ENCODE measurements around the gene POLR3GL. TPM values are rescaled to one million over a fixed set of nuclear protein-coding genes. Genes with fewer than 3 reads are reported as not detected.

POLR3GL gene
- total RNA-seq, 1 donor from 2014 or later, result 12.2 TPM

DNA sequence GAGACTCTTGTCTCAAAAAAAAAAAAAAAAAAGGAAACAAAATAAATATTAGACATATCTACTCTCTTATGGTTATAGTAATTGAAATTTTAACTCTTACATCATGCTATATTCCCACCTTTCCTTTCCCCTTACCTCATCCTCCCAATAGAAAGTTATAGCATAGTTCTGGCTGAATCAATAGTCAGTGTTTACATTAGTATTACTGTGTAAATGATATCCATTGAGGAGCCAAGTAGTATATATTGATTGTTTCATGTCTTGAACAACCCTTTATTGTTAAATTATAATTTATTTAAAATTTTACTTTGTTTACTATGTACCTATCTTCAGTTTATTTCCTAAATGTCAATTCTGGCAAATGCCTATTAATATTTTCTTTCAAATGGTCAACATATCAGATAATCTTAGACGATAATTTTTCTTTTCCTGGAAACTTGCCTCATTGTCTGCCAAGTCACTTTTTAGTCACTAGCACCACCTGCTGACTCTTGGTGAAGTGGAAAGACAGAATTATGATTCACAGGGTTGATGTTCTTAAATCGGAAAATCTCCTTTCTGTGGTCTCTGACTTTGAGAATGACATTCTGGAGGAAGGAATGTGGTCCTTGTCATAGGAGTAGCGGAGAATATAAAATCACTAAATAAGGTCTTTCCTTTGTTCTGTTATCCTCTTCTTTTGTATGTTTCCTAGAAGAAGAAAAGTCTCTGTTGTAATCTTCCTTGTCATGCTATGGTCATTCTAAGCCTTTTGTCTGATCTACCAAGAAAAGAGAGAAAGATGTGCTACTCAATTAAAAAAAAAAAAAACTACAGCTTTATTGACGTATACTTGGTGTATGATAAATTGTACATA, 48.4 kb downstream of the POLR3GL start:
- peak; percentile 68 for TF ChIP-seq CTCF (IDR thresholded peaks at IDR 0.05; ENCODE audit: insufficient read depth, low read length, poor library complexity, severe bottlenecking)
- H3K27me3 ChIP-seq (ENCODE audit: control insufficient read depth, insufficient read depth, low read length), result peaks cover 3% of the 10 kb centered on the region
- no peaks in the 10 kb centered on the region for H3K36me3 ChIP-seq (ENCODE audit: control insufficient read depth, insufficient read depth, low read length)
- no peak overlapping the region for H3K4me3 ChIP-seq (ENCODE audit: low read depth, low read length)
- peak; percentile 63 for DNase-seq (ENCODE audit: low read depth)

DNA sequence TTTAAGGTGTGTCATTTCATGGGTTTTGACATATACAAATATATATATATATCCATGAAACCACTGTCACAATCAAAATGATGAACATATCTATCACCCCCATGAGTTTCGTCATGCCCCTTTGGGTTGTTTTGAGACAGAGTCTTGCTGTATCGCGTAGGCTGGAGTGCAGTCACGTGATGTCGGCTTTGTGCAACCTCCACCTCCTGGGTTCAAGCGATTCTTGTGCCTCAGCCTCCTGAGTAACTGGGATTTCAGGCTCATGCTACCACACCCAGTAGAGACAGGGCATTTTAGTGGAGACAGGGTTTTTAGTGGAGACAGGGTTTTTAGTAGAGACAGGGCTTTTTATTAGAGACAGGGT, 49.1 kb downstream of the POLR3GL start:
- DNase-seq (ENCODE audit: low read depth), result no peak
- H3K4me3 ChIP-seq (ENCODE audit: low read depth, low read length), result no peak overlapping the region
- peaks cover 9% of the 10 kb centered on the region for H3K27me3 ChIP-seq (ENCODE audit: control insufficient read depth, insufficient read depth, low read length)

DNA sequence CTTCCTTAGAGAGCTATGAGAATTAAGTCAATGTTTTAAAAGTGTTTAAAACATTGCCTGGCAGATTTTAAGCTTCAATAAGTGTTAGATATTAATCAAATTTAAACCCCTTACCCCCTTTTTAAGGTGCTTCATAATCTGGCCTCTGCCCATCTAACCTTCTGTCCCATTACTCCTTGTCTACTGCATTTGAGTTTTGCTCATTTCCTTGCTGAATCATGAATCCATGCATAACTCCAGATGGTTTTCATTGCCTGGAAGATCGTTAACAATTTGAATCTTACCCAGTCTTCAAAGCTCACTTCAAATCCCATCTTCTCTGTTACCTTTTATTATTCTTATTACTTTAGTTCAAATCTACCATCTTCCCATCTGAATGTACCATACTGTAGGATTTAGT, 52.4 kb downstream of the POLR3GL start:
- no peaks in the 10 kb centered on the region for H3K36me3 ChIP-seq (ENCODE audit: control insufficient read depth, insufficient read depth, low read length)
- TF ChIP-seq CTCF (IDR thresholded peaks at IDR 0.05; ENCODE audit: insufficient read depth, low read length, poor library complexity, severe bottlenecking), result no peak
- peaks cover 30% of the 10 kb centered on the region for H3K27me3 ChIP-seq (ENCODE audit: control insufficient read depth, insufficient read depth, low read length)
- no peak overlapping the region for H3K4me3 ChIP-seq (ENCODE audit: low read depth, low read length)
- DNase-seq (ENCODE audit: low read depth), result no peak

More for the DNA sequence above, 49.1 kb downstream of the POLR3GL start:
- no peaks in the 10 kb centered on the region for H3K36me3 ChIP-seq (ENCODE audit: control insufficient read depth, insufficient read depth, low read length)
- TF ChIP-seq CTCF (IDR thresholded peaks at IDR 0.05; ENCODE audit: insufficient read depth, low read length, poor library complexity, severe bottlenecking), result no peak

DNA sequence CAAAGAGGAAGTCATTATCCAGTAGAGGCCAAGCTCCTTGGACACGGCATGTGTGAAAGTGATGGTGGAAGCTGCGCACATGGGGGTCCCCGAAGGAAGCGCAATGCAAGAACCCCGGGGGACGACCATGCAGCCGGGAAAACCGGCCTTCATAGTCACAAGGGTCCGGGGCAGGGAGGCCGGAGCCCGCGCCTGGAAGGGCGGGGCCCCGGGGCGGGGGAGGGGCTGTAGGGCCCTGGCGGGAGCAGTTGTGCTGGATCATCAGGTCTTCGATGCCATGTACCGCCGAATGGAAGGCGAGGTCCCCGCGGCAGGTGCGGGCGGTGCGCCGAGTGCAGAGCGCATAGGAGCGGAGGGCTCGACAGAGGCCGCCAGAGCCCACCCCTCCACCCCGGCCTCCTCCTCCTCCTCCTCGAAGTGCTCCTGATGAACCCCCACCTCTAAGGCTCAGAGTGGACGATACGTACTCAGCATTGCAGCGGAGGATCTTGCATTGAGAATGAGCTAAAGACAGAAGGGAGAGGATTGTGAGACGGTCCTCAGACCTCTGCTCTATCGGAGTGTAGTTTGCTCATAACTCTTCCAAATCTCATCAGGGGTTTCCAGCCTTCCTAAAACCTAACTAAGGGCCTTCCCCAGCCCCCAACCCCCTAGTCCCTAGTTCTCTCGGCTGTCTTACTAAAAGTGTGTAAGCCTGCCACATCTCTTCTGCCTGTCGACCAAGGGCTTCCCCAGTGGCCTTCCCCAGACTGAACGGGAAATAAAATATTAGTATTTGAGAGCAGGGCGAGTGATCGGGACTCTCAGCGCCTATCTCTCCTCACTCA, 55.0 kb downstream of the POLR3GL start:
- H3K27me3 ChIP-seq (ENCODE audit: control insufficient read depth, insufficient read depth, low read length), result peaks cover 33% of the 10 kb centered on the region

More for the DNA sequence above, 55.0 kb downstream of the POLR3GL start:
- Histone ChIP-seq H3K4me3 (ENCODE audit: low read depth, low read length) (no peak overlapping the region), H3K36me3 (ENCODE audit: control insufficient read depth, insufficient read depth, low read length) (no peaks in the 10 kb centered on the region)
- TF ChIP-seq CTCF (IDR thresholded peaks at IDR 0.05; ENCODE audit: insufficient read depth, low read length, poor library complexity, severe bottlenecking), result no peak
- DNase-seq (ENCODE audit: low read depth), result no peak
